GM18507 (cell line): Measurements from ENCODE around the gene CDYL2.
A peak's percentile ranks its signal among the peaks of the same experiment; 100 is the strongest.
"Not testable (repeated sequence)": the region's sequence is repeated elsewhere in the genome, so short reads cannot be mapped to it uniquely, and the experiment has no call there.

Source experiments
- DNase-seq: peaks from one replicate; pipeline ENCODE4 v3.0.0; 2011; ENCODE audit warnings: low read depth; ENCODE audit not compliant: insufficient read length; ENCODE audit errors: extremely low spot score
- FAIRE-seq: peaks from 2 replicates; lab custom pipeline; 2011; peaks lifted over from hg19 to GRCh38; lab: Jason Lieb, UNC

The CDYL2 gene

DNA sequence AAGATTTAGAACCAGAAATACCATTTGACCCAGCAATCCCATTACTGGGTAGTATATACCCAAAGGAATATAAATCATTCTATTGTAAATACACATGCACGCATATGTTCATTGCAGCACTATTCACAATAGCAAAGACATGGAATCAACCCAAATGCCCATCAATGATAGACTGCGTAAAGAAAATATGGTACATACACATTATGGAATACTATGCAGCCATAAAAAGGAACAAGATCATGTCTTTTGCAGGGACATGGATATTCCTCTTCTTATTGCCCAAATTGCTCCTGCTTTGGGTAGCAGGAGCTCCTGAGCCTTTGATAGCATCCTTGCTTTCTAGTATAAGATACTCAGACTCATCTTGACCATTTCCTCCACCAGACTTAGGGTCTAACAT lies 10.9 kb upstream of the CDYL2 start:
- FAIRE-seq, DNase-seq: not testable (repeated sequence)

DNA sequence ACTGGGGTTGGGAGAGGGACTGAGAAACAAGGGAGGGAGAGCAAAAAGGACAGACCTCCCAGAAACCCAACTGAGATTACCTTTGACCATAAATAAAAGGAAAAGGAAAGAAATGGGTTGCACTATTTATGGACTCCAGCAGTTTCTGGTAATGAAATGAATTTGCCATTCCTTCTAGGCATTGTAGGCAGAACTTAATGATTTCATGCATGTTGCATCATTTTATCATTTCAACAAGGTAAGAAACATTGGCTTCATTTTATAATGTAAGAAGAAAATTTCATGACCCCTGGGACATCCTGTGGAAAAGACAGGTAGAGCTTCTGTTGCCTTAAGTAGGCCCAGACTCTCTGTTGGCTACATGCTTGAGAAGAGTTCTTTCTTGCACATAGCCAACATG lies 8.2 kb upstream of the CDYL2 start:
- DNase-seq (no peak), FAIRE-seq (no peak)

DNA sequence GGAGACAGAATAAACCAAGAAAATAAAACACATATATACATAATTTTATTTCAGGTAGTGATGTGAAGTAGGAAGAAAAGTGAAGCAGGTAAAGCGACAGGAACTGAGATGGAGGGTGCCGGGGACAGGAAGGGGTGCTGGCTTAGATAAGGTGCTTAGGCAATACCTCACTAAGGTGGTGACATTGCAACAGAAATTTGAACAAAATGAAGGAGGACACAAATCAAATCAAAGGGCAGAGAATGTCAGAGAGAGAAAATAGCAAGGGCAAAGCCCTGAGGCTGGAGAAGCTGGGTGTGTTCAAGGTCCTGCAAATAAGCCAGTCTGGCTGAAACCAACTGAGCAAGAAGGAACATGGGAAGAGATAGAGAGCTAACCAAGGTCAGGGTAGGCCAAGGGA lies 5.0 kb upstream of the CDYL2 start:
- no peak for FAIRE-seq
- DNase-seq = no peak

DNA sequence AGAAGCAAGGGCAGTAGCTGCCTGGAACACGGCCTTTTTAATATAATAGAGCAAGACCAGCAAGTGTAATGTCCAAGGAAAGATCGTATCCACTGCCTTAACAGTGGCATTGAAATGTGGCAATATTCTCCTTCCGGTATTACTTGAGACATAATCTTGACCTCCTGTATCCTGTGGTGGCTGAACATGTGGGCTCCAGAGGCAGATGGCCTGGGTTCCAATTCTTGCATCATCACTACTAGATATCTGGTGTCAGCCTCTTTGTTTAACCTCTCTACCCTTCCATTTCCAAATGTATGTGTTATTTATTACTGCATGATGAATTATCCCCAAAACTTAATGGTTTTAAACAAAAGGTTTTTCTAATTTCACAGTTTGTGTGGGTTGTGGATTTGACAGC lies 3.5 kb upstream of the CDYL2 start:
- FAIRE-seq (no peak), DNase-seq (no peak)

DNA sequence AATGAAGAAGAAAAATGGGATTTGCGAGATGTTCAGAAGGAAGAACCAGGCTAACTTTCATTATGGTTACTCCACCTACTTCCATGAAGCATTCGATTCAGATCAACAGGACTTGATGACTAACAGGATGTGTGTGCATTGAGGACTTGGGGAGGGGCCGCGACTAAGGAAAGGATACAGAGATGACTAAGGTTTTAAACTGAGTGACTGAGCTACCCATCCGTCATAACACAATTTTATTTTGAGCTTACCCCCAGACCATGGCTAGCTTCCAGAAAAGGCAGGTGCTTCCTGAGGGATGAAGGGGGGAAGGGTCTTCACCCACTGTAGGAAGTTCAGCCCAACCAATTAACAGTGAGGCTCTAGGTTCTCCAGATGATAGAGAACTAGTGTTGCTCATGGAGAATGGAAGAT lies 2.5 kb upstream of the CDYL2 start:
- FAIRE-seq (no peak), DNase-seq (no peak)

DNA sequence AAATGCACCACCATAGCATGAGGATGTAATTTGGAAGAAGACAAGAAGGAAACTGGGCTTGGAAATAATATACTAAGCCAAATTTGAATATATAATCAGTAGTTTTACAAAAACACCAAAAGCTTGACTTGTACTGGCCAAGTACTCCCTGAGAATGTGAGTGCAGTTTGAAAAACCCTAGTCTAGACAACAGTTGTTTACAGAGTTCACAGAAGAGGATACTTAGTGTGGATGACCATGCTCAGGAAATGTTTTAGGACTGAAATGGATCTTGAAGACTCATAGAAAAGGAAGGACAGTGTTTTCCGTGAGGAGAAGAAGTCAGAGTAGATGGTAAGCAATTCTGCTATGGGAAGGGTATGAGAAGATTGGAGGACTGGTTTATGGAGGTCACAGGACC lies 1.9 kb upstream of the CDYL2 start:
- FAIRE-seq = no peak
- DNase-seq = no peak

DNA sequence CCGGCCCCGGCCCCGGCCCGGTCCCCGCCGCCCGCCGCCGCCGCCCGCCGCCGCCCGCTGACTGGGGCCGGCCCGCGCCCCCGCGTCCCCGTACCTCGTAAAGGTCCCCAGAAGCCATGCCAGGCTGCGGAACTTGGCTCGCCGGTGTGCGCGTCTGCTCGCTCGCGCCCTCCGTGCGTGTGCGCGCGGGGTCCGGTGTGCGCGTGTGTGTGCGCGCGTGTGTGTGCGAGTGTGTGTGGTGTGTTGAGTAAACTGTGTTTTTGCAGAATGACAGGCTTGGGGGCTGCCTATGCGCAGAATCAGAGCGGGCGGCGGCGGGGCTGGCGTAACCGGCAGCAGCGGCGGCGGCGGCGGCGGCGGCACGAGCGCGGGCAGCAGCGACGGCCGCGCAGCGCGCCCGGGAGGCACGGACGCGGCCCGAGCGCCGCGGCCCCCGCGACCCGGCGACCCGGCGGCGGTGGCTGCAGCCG lies 307 bp downstream of the CDYL2 start:
- FAIRE-seq (no peak), DNase-seq (peak; percentile 4)

DNA sequence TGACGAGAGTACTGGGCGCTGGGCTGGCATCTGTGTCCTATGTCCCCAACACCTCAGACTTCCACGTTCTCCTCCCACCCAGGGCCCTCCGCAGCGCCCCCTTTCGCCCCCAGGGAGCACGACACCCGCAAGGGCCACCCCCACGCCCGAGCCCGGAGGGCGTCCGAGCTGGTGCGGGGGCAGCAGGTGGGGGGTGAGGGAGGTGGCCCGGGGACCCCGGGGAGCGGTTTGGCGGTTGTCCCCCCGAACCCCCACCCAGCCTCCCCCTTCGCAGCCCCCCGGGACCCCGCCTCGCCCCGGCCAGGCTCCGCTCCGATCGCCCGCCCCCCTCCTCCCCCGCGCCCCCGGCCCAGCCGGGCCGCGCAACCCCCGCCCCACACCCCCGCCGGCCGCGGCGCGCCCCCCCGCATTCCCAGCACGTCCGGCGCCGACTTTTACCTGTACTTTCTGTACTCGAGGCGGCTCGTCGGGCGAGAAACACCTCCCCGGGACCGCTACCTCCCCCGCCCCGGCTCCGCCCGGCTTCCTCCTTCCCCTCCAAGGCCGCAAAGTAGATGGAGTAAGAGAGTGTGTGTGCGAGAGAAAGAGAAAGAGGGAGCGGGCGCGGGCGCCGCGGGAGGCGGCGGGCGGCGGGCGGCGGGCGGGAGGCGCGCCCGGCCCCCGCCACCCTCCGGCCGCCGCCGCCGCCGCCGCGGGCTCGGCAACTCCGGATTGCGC lies 901 bp downstream of the CDYL2 start:
- peak; percentile 7 for DNase-seq
- FAIRE-seq = no peak

DNA sequence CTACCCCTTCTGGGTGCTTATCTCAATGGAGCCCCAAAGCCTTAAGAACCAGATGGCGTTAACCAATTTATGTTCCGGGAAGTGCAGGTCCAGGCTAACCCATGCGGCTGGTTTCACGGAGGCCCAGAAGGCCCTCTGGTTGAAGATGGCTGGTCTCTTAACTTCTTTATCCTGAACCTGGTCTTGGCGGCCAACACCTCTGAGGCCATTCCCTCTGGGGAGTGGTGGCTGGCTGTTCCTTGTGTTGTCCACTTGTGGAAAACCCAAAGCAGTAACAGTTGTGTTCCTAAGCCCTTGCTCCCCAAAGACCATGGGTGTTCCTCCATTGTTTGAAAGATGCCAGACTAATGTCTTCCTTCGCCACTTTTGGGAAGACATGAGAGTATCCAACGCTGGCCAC lies 1.5 kb downstream of the CDYL2 start:
- no peak for DNase-seq
- no peak for FAIRE-seq

DNA sequence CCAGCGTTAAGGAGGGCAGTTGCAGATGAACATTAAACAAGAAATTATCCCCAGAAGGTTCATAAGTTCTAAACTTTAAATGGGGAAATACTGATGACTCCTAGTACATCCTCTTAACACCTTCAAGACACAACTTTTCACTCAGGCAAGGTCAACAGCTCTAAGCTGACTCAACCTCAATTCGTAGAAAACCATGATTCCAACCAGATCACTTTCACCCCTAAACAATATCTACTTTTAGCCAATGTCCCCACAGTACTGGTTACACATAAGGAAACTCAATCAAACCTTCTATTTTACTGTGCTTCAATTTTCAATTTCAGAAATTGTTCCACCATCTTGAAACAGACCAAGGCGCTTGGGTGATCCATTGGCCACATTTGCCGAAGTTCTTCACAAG lies 2.3 kb downstream of the CDYL2 start:
- FAIRE-seq = no peak
- no peak for DNase-seq

DNA sequence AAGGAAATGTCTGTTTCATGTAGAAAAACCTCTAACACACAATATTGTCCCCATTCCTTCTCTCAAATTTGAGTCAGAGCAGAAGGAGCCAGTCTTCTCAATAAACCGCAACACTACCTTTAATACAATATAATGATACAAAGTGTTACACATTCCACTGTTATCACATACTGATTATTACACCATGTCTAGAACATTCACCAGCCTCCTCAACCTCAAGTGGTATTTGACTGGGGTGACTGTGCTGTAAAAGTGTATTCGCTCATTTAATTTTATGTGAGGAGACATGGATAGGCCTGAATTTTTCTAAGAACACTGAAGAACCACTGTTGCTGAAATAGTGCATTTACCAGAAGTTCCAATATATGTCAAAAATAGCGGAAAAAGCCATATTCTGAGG lies 10.3 kb downstream of the CDYL2 start:
- no peak for FAIRE-seq
- no peak for DNase-seq

DNA sequence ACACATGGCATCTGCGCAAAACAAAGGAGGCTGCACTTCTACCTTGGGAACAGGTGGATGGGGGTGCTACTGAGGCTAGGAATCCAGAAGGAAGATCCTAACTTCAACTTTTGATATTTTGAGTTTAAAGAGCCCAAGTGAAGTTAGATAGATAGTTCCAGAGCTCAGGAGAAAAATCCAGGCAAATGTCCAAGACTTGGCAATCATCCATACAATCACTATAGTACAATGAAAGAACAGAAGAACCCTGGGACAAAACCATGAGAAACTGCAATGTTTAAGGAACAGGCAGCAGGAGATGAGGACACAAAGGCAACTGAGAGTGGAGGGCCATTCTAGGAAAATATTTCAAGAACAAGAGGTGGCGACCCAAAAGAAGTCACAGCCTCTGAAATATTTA lies 12.4 kb downstream of the CDYL2 start:
- FAIRE-seq (no peak), DNase-seq (no peak)

DNA sequence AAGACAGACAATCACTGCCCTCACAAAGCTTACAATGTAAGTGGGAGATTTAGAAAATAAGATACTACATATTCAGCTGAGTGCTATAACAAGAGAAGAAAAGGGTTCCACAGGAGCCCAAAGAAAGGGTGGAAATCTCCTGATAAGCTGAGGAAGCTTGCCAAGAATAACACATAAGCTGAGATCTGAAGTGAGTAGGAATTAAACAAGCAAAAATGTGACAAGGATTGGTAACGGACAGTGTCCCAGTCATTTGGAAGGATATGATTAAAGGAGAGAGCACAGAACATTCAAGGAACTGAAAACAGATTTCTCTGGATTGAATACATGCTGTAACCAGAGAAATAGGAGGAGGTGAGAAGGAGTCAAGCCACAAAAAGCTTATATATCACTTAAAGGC lies 13.0 kb downstream of the CDYL2 start:
- FAIRE-seq = no peak
- DNase-seq = no peak

DNA sequence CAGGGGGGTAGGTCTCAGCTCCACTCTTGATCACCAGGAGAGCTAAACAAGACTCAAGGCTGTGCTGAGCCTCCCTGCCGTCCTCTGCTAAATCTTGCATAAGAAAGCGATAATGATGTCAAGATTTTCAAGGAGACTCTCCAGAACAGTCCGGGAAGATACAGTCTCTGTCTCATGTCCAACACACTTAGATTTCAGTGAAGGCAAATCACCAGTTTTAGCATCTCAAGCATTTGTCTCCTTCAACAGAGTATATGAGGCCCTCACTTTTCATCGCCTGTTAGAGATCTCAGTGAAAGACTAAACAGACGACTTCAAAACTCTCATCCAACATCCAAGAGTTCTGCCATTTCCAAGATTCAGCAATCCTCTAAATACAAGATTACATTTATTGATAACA lies 13.6 kb downstream of the CDYL2 start:
- FAIRE-seq = no peak
- DNase-seq = no peak

DNA sequence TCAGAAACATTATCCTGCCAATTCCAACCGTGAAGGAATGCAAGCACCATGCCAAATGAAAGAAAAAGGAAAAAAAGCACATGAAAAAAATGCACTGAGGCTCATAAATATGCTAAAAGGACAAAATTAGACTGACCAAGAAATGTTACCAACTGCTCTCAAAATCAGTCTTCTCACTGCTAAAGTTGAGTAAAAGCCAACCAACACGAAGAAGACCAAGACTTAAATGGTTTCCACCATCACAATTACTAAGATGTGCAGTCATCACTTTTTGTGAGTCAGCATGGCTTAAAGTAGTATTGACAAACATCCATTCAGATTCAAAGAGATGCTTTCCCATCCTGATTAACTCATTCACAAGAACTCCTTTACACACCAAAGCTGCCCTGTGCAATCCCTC lies 16.4 kb downstream of the CDYL2 start:
- FAIRE-seq (no peak), DNase-seq (no peak)

DNA sequence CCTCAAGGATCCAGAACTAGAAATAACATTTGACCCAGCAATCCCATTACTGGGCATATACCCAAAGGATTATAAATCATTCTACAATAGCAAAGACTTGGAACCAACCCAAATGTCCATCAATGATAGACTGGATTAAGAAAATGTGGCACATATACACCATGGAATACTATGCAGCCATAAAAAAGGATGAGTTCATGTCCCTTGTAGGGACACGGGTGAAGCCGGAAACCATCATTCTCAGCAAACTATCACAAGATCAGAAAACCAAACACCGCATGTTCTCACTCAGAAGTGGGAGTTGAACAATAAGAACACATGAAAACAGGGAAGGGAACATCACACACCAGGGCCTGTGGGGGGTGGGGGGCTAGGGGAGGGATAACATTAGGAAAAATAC lies 17.8 kb downstream of the CDYL2 start:
- DNase-seq, FAIRE-seq: not testable (repeated sequence)

DNA sequence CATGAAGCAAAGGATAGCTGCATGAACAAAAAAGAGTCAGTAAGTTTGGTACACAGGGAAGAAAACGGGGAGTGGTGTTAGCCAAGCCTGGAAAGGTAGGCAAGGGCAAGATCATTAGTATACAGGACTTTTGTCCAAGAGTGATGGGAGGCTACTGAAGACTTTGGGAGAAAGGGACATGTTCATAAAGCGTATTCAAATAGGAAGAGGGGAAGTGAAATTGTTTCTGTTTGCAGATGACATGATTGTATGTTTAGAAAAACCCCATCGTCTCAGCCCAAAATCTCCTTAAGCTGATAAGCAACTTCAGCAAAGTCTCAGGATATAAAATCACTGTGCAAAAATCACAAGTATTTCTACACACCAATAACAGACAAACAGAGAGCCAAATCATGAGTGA lies 19.4 kb downstream of the CDYL2 start:
- no peak for DNase-seq
- FAIRE-seq = no peak

DNA sequence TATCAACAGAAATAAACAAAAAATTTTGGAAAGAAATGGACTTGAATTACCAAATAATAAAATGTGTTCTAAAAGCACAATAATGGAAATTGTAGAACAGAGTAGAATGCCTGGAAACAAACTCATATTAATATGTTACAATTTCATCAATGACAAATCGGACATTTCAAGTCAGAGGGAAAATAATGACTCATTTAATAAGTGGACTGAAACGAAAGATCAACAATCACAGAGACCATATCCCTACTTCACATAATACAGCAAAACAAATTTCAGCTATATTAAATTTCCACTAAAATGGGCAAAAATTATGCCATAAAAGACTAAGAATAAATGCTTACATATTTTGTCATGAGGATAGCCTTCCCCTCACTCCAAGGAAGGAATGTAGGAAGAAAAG lies 25.7 kb downstream of the CDYL2 start:
- DNase-seq = no peak
- no peak for FAIRE-seq

DNA sequence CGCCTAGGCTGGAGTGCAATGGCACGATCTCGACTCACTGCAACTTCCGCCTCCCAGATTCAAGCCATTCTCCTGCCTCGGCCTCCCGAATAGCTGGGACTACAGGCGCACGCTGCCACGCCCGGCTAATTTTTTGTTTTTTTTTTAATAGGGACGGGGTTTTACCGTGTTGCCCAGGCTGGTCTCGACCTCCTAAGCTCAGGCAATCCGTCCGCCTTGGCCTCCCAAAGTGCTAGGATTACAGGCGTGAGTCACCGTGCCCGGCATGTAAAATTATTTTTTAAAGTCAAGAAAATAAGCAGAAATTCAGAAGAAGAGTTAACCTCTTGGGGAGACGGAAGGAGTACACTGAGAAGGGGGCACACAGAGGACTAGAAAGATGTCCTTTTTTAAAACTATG lies 27.5 kb downstream of the CDYL2 start:
- FAIRE-seq = no peak

DNA sequence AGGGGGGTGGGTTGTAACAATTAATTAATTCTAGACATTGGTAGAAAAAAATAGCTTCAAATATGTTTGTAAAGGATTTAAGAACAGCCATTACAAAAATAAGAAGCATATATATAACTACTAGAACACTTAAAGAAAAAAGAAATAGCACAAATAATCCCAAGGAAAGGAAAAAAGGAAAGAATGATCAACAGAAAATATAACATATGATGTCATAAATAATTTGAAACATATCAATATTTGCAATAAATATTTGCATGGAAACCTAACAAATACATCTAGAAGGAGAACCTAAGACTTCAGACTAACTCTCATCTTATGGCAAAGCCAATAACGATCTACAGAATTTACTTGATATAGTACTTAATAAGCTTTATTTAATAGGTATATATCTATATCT lies 28.9 kb downstream of the CDYL2 start:
- FAIRE-seq (no peak), DNase-seq (no peak)

More for the DNA sequence above, 27.5 kb downstream of the CDYL2 start:
- DNase-seq = no peak

DNA sequence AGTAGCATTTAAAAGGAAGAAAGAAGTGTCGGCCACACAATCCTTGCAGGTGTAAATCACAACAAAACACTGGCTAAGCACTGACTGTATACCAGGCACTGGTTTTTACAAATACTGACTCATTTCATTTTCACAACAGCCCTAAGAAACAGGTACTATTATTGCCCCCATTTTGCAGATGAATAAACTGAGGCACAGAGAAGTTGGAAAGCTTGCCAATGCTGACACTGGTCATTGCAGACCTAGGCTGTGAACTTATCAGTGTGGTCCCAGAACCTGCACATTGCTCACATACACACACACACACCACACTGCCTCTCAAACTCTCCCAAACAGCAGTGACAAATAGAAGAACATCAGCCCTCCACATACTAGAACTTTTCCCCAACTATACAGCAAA lies 37.6 kb downstream of the CDYL2 start:
- DNase-seq = no peak
- FAIRE-seq = no peak
